Measurements from ENCODE around the gene TFDP2.

The TFDP2 gene

DNA sequence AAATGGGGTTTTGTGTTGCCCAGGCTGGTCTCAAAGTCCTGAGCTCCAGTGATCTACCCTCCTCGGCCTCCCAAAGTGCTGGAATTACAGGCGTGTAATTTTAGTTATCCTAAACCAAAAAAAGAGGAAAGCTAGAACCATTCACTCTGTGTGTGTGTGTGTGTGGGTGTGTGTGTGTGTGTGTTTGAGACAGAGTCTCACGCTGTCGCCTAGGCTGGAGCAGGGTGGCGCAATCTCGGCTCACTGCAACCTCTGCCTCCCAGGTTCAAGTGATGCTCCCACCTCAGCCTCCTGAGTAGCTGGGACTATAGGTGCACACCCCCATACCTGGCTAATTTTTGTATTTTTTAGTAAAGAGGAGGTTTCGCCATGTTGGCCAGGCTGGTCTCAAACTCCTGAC is 84.0 kb downstream of the TFDP2 start:
- DNase-seq: no peak

DNA sequence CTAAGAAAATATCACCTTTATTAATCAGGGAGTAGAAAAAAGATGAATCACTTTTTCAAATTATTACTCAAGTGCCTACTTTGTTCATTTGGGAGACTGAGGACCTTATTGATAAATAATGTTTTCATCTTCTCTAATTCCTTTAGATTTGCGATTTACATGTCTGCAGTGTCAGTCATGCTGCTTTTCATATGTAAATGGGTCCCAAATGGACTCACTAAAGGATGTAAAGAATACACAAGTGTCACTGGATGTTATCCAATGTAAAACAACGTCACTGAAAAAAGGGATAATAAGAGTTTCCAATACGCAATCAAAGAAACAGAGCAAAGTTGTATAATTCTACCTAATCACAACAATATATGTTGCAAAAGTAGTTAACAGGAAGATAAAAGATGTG is 84.9 kb downstream of the TFDP2 start:
- no peak for DNase-seq

DNA sequence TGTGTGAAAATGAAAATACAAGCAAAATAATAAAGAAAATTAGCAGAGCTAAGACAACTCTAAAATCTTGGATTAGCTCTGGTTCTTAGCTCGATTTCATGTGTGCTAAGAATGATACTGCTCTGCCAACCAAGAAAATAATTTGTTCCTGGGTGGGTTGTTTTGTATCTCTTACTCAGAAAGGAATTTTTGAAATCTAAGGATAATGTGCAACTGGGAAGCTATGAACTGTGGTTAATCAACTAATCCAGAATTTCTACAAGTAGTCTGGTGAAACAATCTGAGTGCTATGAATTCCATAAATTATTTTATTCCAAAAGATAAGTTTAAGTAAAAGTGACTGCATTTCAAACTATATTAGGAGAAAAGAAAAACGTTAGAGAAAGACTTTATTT is 92.0 kb downstream of the TFDP2 start:
- DNase-seq: no peak

DNA sequence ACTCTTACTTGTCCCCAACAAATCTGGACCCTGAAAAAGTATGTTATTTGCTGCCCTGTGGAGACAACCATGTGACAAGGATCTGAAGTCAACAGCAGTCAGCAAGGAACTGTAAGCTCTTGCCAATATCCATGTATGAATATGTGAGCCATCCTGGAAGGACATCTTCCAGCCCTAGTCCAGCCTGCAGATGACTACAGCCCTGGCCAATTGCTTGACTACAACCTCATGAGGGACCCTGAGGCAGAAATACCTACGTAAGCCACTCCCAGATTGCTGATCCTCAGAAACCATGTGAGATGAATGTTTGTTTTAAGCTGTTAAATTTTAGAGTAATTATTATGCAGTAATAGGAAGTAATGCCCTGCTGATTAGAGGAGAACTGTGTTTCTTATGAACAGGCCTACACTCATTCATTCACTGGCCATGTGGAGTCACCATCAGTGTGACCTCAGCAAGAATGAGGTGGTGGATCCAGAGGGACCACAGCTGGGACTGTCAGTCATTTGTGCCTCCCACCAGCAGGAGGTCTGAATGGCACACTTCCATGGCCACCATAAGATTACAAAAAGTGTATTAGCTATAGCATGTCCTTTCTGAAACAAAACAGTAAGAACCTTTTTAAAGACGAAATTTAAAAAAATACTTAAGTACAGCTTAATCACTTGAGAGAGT is 92.6 kb downstream of the TFDP2 start:
- DNase-seq: no peak

DNA sequence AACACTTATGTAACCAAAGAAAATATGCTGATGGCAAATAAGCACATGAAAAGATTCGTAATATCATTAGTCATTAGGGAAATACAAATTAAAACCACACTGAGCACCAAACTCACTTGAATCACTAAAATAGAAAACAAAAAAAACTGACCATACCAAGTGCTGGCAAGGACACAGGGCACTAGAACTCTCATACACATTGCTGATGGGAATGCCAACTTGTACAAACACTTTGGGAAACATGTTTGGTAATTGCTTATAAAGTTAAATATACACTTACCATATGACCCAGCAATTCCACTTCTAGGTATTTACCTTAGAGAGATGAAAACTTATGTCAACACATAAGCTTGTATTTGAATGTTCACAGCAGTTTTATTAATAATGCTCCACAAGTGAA is 95.5 kb downstream of the TFDP2 start:
- no peak for DNase-seq

DNA sequence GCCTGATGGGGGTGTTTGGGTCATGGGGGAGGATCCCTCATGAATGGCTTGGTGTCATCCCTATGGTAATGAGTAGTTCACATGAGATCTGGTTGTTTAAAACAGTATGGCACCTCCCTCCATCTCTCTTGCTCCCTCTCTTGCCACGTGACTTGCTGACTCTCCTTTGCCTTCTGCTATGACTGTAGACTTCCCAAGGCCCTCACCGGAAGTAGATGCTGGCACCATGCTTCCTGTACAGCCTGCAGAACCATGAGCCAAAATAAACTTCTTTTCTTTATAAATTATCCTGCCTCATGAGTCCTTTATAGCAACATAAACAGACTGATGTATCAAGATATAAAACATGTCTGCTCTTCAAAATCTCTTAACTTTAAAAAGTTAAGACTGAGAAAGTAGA is 96.1 kb downstream of the TFDP2 start:
- DNase-seq: no peak

DNA sequence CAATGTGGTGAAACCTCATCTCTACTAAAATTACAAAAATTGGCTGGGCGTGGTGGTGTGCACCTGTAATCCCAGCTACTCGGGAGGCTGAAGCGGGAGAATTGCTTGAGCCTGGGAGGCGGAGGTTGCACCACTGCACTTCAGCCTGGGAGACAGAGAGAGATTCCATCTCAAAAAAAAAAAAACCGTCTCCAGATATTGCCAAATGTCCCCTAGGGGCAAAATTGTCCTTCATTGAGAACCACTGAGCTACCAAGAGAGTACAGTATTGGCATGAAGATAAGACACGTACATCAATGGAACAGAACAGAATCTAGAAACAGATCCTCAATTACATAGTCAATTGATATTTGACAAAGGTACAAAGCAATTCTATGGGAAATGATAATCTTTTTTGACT is 98.0 kb downstream of the TFDP2 start:
- DNase-seq: no peak

DNA sequence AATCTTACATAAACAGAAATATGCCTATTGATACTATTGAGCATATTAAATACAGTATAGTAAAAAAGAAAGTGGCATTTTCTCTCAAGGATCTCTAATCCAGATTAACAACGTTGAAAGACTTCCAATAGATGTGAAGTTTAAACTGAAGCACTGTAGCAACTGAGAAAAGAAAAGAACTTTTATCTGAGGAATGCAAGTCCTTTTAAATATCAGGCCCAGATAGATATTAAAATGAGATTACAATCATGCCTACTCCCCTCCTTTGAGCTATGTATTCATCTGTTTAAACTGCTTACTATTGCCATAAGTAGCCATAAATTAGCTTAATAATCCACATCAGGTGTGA is 102.3 kb downstream of the TFDP2 start:
- no peak for DNase-seq

DNA sequence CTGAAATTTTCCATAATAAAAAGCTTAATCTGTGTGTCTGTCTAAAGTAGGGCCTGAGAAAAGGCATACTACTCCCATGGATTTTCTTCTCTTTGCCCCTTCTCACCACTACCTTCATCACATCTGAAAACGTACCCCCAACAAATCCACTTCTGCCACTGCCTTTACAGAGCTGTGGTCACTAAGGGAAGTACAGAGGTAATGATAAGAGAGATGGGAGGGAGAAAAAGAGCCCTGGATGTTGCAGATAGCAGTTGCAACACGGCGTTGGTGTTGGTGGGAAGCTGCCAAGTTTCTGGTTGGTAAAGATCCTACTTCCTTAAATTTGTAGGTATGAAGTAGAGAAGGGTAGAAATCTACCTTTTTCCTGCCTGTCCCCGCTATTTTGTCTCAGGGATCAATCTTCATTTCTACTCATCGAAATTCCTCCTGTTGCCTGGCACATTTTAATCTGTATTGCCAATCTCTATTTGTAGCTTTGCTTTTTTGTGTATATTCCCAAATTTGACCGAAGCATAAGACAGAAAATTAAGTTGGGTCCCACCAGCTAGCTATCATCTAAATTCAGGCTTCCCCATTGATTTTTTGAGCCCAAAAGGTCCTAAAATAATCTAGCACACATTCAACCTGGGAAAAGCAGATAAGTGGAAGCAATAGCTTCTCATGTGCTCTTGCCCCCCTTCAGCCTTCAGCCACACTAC is 102.9 kb downstream of the TFDP2 start:
- peak; percentile 32 for DNase-seq

DNA sequence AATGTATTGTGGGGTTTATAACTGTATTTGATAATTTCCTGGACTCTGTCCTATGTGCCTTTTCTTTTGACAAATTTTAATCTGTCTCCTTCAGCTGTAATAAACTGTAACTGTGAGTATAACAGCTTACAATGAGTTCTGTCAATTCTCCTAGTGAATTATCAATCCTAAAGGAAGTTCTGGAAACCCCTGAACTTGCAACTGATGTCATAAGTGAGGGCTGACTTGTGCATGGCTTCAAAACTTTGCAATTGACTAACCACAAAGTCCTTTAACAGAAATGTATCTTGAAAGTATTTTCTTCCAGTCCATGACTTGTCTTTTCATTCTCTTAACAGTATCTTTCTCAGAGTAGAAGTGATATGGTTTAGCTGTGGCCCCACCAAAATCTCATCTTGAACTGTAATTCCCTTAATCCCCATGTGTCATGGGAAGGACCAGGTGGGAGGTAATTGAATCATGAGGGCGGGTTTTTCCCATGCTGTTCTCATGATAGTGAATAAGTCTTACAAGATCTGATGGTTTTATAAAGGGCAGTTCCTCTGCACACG is 108.3 kb downstream of the TFDP2 start:
- no peak for DNase-seq

DNA sequence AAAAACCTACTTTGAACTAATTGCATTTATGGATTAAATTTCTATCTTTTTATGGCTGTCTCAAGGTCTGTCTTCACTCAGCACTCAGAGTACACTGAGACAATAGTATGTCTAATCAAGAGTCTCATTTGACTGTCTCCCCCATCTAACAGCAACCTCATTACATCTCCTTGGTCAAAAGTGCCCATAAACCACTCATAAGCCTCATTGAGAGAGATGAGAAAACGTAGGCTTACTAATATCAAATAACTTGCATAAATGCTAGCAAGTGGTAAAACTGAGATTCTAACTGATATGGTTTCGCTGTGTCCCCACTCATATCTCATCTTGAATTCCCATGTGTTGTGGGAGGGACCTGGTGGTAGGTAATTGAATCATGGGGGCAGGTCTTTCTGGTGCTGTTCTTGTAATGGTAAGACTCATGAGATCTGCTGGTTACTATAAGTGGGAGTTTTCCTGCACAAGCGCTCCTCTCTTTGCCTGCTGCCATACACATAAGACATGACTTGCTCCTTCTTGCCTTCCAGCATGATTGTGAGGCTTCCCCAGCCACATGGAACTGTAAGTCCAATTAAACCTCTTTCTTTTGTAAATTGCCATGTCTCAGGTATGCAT is 113.9 kb downstream of the TFDP2 start:
- DNase-seq: no peak

DNA sequence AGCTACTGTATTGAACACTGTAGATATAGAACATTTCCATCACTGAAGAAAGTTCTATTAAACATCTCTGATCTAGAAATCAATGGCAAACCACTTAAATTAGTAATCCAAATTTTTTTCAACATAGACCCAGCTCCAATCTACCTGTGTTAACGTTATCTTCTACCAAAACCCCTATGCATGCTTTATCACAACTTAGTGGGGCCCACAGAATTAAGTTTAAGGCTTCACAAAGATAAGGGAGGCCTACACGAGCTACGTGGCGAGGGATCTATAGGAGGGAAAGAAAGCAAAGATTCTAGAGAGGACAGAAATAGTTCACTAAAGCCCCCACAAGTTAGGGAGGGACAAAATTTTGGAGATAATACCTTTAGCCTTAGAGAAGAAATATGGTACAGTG is 116.1 kb downstream of the TFDP2 start:
- DNase-seq: no peak

DNA sequence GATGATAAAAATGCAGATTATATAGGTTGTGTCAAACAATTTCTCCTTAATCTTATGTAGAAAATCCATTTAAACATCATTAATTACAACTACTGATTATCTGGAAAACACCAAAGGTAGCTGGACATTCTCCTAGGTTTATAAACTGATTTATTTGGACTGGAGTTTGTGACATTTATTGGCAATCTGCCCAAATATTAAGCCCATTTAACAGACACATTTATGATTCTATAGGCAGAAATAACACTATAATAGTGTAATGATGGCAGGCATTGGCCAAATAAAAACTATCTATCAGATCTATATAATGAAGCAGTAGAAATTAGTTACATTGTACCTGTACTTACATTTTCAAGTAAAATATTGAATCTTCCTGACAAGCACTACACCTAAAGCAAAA is 117.8 kb downstream of the TFDP2 start:
- DNase-seq: no peak

DNA sequence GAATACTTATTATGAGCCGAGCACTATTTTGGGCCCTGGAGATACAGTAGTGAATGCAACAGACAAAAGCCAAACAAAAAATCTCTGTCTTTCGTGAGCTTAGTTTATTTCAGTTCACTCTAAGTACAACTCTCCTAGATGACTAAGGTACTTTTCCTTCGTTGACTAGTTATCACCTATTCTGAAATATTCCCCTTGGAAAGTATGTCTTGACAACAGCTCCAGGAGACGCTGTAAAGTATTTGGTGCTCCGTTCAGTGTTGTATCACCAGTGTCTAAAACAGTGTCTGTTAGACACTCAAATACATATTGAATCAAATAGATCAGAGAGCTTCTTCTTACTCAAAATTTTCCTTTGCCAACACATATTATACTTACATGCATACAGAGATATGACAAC is 119.6 kb downstream of the TFDP2 start:
- DNase-seq: no peak

DNA sequence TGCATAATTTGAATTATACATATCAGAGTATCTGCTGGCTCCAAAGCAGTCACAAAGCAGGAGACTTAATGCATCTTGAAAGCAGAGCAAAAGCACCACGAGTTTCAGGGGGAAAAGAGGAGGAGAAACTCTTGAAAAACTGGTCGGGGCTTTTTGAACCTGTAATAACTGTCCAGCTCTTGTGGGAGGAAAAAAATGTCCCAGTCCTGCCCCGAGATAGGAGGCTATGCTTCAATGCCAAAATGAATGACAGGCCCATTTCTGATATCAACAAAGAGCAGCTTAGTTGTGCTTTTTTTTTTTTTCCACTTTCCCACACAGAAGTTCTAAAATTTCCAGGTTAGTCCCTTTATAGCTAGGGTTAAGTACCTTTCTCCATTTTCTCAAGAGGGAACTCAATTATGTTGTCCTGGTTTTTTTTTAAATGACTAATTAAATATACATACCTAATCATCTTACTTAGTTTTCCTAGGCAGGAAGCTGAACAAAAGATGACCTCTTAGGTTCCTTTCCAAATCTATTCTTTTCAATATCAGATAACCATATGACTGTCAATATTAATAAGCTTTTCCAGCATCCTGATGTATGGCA is 120.2 kb downstream of the TFDP2 start:
- DNase-seq: no peak

DNA sequence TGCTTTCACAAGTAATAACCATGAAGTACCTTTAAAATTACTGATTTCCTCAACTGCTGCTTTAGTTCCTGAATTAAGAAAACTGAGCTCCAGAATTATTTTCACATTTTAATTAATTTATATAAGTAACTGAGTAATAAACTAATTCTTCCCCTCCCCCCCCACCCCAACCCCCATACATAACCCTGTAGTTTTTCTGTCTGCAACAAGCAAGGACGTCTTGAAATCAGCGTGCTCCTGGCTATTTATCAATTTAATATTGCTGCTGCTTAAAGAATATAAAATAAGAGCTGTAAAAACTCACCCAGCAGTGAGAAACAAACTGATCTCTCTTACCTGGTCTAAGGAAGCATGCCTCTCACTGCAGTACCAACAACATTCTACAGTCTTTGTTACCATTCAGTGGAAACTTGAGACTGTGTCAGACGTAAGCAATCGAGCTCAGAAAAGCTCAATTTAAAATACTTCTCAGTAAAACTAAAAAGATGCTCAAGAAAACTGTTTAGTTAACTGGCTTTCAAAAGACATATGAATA is 121.0 kb downstream of the TFDP2 start:
- peak; percentile 81 for DNase-seq

DNA sequence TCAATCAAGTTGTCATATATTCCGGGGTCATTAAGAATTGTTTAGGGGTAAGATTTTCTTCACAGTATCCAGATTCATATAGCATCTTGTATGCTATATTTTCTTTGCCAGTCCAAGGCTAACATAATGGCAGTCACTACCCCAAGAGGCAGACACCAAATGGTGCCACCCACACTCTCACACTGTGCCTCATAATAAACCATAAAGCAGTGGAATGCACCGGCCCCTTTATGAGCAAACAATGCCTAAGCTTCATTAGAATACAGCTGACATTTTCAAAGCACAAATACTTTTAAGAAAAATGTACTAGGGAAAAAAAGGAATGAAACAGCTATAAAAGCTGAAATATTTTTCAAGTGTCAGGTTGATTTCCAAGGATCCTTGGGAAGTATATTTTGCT is 121.6 kb downstream of the TFDP2 start:
- peak; percentile 60 for DNase-seq

DNA sequence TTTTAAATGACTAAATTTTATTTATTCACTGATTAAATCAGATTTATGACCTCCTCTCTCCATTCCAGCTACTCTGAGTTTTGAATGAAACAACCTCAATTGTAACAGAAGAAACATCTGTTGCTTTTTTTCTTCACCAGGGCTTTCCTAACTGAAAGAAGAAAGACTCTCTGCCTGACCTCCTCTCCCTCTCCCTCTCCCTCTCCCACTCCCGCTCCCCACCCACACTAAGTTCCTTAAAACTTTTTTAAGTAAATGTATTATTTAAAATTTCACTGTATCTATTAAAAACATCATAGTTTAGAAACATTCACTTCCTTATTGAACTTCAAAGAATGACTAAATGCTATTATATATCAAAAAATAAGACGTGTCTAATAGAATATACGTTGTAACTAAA is 122.0 kb downstream of the TFDP2 start:
- DNase-seq: peak; percentile 10

DNA sequence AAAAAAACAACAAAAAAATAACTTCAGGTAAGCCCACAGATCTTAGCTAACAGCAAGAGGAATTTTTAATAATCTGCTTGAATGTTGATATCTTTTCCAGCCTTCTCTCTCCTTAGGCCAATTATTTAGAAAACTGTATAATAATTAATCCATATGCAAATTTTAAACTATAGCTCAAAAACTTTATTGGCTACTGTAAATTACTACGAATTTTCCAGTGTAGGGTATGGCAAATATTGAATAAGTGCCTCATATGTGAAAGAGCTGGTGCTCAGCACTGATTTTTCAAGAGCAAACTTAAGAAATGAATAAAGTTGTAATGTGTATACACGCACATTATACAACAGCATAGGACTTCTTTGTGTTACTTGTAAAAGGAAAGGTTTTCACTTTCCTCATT is 123.0 kb downstream of the TFDP2 start:
- no peak for DNase-seq

DNA sequence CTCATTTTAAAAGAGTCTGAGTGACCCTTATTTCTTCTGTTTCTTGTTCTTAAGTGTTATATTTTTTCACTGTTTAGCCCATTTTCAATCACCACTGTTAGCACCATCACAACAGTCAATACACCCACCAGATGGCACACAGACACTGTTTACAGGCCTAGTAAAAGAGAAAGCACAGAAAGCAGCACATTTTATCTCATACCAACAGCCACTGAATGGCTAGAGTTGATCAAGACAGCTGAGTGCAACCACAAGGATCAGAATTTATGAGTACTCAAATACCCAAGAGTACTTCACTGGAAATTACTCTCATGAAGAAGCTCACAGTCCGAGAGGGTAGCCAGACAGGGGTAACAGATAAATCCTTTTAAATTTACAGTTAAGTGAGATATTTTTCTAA is 127.0 kb downstream of the TFDP2 start:
- no peak for DNase-seq

DNA sequence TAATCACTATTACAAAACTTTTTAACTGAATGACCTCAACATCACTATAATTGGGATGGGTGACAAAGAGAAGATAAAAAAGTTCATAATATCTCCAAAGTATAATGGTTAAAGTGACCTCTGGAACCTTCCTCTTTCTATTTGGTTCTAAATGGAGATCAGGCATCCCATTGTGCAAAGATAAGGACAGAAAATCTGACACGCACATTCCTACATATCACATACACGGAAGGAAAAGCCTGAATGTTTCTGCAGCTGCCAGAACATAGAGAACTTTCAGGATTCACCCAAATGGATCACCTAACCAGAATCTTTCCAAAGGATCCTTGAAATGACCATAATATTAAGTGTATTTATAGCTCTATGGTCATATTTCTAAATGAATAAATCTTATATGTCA is 128.2 kb downstream of the TFDP2 start:
- DNase-seq: no peak

DNA sequence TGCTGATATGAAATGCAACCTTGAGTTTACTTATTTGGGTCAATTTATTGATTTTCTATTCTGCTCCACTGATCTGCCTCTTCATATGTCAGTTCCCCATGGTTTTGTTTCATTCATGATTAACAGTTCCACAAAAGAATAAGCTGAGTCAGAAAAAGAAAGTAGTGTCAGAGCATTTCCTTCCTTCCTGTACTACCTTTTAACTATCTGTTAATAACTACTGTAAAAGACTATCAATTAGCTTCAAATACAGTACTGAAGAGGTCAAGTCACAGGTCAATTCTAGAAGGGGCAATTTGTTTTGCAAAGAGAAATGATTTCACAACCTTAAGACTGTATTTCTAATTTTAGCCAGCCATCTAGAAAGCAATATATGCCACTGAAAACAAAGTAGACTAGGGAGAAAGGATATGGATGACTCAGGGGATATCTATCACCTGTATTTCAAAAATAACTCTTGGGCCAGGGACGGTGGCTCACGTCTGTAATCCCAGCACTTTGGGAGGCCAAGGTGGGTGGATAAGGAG is 129.5 kb downstream of the TFDP2 start:
- no peak for DNase-seq

DNA sequence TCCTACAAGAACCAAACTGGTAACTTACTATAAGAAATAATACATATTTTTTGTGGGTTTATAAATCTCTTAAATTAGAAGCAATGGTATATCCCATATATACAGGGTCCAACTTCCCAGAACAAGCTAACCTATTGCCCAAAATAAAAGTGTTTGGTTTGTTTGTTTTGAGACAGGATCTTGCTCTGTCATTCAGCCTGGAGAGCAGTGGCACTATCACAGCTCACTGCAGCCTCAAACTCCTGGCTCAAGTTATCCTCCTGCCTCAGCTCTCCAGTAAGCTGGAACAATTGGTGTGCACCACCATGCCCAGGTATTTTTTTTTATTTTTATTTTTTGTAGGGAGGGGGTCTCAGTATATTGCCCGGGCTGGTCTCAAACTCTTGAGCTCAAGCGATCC is 135.4 kb downstream of the TFDP2 start:
- DNase-seq: no peak

Data from RPMI8226 (cell line).